ENCODE results near the gene TBC1D3I.
"Not testable (repeated sequence)": the region's sequence is repeated elsewhere in the genome, so short reads cannot be mapped to it uniquely, and the experiment has no call there.

DNA sequence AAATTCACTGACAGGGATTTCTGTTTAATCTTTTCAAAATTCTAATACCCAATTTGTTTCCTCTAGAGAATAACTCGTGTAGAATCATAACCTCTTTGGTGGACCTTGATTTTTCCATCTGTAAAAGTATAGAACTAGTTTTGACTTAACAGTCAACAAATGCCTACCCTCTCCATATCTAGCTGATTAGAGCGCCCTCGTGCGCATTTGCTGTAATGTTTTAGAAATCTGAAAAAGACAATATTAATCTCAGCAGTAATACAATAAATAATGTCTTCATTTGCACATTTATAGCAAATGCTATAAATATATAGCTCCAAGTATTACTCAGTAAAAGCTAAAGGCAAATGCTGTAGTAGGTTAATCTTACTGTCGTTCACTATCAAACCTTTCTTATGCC lies 34.7 kb downstream of the TBC1D3I start:
- TF ChIP-seq, protein P1, sequence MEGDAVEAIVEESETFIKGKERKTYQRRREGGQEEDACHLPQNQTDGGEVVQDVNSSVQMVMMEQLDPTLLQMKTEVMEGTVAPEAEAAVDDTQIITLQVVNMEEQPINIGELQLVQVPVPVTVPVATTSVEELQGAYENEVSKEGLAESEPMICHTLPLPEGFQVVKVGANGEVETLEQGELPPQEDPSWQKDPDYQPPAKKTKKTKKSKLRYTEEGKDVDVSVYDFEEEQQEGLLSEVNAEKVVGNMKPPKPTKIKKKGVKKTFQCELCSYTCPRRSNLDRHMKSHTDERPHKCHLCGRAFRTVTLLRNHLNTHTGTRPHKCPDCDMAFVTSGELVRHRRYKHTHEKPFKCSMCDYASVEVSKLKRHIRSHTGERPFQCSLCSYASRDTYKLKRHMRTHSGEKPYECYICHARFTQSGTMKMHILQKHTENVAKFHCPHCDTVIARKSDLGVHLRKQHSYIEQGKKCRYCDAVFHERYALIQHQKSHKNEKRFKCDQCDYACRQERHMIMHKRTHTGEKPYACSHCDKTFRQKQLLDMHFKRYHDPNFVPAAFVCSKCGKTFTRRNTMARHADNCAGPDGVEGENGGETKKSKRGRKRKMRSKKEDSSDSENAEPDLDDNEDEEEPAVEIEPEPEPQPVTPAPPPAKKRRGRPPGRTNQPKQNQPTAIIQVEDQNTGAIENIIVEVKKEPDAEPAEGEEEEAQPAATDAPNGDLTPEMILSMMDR (IDR thresholded peaks at IDR 0.05; ENCODE audit: low read depth, low read length, poor library complexity, severe bottlenecking) = not testable (repeated sequence)
- not testable (repeated sequence) for TF ChIP-seq EZH2phosphoT487 (IDR thresholded peaks at IDR 0.05; ENCODE audit: borderline replicate concordance, low read length)
